ENCODE data around the gene RAPGEF5.
A peak's percentile ranks its signal among the peaks of the same experiment; 100 is the strongest.

Gene RAPGEF5

DNA sequence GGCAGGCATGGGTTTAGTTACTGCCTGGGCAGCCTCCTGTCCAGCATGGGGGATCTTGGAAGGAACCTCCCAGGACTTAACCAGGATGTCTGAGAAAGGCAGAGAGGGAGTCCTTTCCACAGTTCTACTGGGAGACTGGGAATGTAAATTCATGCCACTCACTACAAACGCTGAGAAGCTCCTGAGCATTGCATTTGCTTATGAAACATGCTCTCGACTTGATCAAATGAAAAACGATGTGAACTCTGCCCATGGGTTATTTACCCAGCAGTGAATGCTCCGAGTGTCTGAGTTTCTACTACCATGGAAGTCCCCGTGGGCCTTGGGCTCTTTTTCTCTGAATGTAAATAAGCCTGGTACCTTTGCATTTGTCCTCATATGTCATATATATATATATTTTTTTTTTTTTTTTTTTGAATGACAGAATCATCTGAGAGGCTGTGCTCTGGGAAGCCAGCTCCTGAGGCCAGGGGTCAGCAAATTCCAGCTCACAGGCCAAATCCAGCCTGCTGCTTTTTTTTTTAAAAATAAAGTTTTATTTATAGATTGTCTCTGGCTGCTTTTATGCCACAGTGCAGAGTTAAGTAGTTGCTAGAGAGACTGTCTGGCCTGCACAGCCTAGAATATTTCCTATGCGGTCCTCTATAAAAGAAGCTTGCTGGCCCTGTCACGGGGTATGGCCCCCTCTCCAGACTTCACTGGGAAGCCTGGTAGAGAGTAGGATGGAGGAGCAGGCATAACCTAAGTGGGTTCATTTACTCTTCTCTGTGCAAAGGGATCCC is 21.4 kb upstream of the RAPGEF5 start:
- DNase-seq: no peak

DNA sequence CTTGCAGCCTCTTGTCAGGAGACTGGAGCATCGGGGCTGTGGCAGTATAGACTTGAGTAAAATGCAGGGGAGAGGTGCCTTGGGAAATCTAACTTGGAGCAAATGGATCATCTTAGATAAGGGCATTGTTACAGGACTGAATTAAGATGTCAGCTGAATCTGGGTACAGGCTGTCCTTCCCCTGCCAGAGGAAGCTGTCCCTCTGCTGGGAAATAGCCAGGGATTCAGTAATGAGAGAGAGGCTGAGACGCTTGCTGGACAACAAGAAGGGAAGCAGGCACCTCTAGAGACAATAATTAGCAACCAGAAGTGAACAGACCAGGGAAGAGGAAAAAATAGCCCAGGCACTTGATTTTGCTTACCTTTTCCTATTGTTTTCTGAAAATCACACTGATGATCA is 20.7 kb upstream of the RAPGEF5 start:
- DNase-seq: no peak

DNA sequence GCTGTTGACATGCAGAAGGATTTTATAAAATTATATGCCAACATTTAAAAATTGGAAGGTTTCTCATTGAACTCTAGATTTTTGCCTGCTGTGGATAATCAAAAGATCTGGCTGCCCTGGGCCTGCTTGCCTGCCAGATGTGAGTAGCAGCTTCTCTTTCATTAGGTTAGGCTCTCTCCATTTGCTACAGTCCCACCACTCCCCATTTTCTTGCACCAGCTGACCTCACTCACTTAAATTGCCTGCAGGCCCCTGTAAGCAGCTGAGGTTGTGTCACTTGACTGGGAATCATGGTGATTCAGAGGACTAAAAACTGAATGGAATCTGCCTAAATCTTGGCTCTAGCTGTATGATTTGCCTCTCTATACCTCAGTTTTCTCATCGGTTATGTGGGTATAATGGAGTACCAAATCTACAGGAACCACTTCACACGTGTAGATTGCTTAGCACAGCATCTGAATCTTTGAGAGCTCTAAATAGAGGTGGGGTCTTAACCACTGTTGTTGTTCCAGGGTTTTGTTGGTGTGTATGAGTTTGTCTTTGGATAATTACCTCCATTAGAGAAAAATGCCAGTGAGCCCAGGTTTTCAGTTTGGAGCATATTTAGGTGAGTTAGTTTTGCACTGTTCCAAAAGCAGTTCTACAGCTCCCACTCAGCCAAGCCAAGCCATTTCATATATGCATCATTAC is 18.6 kb upstream of the RAPGEF5 start:
- DNase-seq: no peak

DNA sequence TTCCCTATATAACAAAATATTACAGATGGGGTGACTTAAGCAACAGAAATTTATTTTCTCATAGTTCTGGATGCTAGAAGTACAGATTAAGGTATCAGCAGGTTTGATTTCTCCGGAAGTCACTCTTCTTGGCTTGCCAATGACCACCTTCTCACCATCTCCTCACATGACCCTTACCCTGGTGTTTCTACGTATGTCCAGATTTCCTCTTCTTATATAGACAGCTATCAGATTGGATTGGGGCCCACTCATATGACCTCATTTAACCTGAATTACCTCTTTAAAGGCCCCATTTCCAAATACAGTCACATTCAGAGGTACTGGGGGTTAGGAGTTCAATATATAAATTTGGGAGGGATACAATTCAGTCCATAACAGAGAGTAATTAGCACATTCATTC is 17.0 kb upstream of the RAPGEF5 start:
- no peak for DNase-seq

DNA sequence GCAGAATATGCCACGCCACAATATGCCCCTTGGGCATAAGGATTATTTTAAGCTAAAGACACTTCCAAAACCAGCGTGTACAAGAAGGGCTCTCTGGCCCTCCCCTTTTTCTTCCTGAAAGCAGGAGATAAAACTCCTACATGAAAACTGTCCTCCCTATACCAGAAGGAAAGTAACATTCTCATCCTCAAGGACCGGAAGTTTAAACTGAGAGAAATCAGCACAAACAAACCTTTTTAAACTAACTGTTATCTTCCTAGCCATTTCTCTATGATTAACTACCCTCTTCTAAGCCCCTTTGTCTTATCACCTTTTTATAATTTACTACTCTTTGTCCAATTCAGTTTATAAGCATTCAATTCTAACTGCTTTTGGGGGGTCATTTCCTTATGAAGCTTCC is 16.4 kb upstream of the RAPGEF5 start:
- DNase-seq: no peak

DNA sequence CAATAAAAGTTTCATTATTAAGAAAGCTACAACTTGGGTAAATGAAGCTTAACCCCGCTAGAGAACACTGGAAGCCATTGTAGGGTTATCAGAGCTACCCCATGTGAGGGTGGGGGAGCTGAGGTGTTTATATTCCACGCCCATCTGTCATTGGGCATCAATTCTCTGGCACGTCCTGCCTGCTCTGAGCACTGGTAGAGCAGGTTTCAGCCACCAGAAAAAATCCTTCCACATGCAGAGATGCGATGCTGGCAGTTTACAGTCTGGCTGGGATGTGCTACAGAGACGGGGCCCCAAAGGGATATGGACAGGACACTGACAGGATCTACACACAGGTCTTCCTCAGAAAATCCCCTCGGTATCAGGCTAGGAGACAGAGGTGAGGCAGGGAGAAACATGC is 15.9 kb upstream of the RAPGEF5 start:
- peak; percentile 23 for DNase-seq

DNA sequence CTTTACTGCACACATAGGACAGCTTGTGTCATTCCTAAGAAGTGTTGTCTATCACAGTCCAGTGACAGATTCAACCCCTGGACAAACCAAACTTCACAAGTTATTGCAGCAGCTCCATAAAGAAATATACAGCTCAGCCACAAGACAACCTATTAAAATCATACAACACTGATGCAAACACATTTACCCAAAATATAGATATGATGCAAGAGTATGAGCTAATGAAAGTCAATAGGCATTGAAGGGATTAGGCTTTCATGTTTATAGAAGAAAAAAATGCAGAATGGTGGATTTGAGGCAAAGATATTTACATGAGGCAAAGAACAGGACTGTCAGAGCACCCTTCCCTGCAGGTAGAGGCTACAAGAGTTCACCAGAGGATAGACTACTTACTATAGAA is 14.9 kb upstream of the RAPGEF5 start:
- DNase-seq: no peak

DNA sequence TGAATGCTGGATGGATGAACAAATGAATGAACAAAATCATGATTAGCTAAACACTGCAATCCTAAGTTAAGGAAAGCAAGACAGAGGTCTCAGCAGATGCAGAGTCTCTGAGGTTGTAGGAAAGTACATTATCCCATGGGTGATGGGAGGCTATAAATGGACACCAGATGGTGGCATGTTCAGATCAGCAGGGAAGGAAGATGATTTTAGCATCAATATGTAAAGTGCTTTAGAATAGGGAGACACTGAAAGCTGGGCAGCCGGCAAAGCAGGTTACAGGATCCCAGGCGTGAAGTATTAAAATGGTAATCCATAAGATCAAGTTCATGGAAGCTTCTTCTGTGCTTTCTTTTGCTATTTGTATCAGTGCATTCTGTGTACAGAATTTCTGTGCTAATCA is 7.9 kb upstream of the RAPGEF5 start:
- no peak for DNase-seq

DNA sequence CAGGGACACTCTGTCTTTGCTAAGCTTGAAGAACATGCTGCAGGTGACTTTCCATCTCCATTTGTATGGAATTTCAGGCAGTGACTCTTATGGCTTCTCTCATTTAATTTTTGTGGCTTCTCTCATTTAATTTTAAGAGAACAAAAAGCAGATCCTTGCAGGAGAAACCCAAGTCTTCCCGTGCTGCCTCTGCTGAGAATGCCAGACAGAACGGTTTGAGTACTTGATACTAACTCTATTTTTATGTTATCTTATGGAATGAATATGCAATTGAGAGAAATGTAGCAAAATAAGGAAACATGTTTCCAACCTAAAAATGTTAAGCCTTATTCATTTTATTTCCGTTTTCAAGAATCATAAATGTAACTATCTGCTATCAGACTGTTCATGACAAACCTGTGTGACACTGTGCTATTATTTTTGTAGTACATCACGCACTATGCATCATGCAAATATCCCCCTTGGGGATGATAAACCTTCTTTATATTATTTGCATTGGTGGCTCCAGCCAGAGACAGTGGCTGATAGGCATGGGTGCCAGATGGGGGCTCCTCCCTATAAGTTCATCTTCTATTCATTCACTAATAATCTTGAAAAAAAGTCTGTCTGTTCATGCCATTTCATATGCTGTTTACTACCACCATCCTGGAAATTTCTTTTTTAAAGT is 6.9 kb upstream of the RAPGEF5 start:
- DNase-seq: no peak

DNA sequence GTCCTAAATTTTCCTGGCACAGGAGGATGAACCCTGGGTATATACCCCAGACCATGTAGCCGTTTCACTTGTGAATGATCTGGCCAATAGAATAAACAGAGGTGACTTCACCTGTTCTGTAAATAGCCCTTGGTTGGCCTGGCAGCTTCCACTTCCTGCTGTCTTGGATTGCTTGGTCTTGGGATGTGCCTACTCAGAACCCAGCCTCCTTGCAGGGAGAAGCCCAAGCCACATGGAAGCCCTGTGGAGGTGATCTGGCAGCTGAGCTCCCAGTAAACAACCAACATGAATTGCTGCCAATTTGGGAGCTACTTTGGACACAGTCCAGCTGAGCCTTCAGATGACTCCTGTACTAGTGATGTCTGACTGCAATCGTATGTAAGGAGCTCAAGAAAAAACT is 4.8 kb upstream of the RAPGEF5 start:
- peak; percentile 56 for DNase-seq

DNA sequence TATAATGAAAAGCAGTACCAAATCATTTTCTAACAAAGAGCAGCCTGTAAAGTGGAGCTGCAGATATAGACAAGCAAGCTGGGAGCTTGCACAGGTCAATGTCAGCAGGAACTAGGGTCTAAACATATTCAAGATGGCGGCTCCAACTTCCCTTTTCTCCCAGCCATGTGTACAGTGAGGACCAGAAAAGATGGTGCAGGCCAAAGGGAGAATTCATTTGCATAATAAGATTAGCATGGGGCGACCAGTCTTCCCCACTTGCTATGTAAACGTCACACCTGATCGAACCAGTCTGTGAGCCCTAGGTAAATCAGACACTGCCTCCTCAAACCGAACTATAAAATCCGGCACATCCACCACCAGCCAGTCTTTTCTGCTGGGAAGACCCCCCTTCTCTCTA is 4.4 kb upstream of the RAPGEF5 start:
- DNase-seq: peak; percentile 56

DNA sequence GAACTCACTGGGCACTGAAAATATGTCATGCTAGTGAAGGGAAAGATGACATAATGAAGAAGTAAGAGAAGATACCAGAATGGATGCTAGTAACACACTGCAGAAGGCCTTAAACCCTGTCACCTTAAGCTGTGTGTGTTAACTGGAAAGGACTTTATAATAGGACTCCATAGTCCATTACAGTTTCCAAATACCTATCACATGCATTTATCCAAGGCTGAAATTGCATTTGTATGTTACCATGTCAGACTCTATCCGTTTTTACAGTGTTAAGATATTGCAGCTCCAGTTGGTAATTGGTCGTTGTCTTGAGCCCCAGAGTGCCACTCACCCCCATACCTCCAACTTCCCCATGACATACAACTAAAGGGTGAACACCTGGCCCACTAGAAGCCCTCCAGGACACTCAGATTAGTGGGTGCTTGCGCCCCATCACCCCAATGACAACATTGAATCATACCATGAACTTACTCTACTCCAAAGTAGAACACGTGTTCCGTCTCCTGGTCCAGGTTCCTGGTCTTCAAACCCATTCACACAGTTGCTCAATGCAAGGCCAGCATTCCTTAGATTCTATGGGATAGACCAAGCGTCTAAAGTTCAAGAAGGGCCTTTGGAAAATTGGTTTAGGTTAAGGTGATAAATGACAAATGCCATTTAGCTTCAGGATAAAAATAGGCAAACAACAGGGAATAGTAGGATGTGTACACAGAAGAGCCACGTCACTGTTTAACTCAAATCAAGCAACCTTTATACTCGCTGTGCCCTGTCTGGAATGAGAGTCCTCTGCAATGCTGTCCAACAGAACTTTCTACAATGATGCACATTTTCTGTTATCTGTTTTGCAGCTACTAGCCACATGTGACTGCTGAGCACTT is 2.1 kb upstream of the RAPGEF5 start:
- no peak for DNase-seq

DNA sequence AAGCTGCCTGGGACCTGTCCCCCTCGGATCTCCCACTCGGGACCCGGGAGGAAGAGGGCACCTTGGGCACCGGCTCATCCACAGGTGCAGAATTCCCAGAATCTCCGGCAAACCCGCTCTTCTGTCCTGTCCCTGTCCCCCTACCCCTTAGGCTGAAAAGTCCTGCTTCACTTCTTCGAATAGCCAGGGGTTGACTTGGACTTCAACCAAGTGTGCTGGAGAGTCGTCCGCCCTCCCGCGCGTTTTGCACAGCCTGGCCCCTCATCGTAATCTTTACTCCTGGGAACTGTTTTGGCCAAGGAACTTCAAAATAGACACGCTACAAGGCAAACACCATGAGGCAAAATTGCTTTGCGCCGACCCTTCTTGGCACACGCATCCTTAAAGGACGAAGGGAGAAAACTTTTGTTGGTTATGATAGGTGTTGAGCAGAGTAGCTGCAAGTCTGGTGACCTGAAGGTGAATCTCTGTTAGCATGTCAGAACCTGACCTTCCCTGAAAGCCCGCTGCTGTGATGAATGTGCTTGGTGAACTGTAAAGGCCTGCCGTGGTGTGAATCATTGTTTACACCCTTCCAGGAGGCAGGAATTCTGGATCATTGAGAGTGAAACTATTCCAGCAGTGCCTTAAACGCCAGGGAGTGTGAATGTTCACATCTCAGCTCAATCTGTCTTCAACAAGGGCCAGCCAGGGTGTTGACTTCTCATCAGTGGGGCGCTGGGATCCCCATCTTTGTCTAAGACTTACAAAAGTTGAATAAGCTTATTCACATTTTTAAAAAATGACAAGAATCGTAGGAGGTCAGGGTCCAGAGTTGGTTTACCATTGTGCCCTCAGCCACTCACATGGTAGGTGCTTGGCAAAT is 589 bp upstream of the RAPGEF5 start:
- DNase-seq: peak; percentile 37

DNA sequence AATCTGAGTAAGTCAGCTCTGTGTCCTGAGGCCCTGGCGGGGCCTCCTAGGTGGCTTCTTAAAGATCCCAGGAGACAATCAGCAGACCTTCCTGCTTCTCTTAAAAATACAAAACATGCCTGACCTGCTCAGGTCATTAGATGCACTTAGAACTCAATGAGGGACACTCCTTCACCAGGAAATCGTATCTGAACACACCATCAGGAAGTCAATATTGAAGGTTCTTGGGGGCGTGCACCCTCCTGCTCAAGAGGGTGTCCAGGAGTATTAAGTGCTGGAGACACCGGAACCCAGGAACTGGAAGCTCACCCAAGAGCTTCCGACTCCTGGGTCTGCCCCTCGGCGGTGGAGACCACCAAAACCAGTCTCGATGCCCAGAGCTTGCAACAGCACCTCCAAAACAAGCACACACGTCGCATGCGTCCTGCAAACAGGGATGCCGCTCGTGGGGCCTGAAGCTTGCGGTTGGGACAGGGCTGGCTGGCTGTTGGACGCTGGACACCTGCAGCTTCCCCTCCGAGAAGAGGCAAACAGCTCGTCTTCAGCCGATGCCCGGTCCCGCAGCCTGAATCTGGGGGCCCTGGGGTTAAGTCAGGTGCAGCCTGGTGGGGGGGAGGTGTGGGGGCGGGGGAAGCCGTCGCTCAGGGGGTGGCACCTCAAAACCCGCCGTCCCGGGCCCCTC is 803 bp downstream of the RAPGEF5 start:
- DNase-seq: peak; percentile 41

DNA sequence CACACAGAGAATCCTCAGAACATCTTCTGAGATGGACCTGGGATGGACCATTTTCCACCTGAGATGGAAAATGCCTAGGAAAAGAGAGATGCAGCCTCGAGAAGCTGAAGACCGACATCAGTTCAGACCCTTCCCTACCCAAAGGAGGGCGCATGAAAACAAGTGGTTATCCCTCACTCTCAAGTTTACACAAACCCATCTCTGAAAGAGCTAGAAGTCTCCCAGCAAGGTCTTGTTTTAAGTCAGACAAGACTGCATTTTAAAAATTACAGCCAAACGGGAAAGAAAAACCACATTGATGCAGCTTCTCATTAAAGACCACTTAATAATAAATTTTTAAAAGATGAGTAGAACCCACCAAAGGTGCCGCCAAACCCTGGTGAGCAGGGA is 1.3 kb downstream of the RAPGEF5 start:
- no peak for DNase-seq

DNA sequence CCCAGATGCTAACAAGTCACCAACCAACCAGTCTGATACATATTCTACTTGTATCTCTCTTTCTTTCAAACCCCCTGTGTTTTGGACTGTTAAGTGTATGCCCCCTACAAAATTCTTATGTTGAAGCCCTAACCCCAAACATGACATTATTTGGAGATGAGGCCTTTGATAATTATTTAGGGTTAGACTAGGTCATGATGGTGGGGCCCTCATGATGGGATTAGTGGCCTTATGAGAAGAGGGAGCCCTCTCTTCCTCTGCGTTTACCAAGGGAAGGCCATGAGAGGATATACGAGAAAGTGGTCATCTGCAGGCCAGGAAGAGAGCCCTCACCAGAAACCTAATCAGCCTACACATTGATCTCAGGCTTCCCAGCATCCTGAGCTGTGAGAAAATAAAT is 2.5 kb downstream of the RAPGEF5 start:
- DNase-seq: no peak

DNA sequence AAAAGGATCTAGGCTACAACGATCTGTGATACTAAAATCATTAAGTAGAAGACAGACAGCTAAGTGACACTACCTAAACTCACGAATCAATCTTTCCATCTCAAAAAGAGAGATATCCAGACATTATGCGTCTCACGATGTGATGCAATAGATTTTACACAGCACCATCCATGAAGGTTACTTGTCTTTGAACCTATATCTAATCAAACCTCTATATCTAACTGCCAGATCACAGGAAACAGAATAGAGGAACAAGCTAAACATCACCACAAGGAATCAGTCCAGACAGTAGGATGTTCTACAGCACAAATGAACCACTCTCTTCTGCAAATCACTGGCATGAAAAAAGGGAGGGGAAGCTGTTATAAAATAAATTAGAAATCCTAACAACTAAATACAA is 4.1 kb downstream of the RAPGEF5 start:
- no peak for DNase-seq

DNA sequence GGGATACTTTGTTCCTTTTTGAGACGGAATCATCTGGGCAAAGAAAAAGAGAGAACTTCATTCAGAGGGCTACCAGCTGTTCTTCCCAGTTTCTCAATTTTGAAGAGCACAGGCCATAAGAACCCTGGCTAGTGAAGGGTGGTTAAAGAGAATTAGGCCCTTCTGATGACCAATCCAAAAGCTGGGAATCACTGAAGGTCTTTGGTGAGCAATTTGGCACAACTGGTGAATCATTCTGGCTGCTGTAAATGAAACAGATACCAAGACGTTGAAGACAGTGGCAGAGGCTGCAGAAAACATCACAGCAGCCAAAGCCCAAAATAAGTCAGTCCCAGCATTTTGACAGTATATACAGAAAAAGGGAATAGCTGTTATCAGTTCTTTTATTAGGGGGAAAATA is 5.1 kb downstream of the RAPGEF5 start:
- DNase-seq: no peak

DNA sequence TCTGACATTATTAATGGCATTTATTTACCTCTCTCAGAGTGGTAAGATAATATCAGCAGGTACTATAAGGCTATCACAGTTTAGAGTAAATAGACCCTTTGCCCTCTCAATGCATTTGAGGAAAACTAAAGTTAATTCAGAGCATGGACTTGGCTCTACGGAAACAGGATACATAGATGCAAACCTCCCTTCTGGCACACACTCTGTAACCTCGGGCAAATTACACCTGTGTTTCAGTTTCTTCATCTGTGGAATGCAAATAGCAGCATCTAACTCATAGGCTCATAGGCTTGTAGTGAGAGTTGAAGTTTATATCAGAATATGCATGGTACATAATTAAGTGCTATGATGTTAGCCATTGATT is 5.6 kb downstream of the RAPGEF5 start:
- DNase-seq: no peak

DNA sequence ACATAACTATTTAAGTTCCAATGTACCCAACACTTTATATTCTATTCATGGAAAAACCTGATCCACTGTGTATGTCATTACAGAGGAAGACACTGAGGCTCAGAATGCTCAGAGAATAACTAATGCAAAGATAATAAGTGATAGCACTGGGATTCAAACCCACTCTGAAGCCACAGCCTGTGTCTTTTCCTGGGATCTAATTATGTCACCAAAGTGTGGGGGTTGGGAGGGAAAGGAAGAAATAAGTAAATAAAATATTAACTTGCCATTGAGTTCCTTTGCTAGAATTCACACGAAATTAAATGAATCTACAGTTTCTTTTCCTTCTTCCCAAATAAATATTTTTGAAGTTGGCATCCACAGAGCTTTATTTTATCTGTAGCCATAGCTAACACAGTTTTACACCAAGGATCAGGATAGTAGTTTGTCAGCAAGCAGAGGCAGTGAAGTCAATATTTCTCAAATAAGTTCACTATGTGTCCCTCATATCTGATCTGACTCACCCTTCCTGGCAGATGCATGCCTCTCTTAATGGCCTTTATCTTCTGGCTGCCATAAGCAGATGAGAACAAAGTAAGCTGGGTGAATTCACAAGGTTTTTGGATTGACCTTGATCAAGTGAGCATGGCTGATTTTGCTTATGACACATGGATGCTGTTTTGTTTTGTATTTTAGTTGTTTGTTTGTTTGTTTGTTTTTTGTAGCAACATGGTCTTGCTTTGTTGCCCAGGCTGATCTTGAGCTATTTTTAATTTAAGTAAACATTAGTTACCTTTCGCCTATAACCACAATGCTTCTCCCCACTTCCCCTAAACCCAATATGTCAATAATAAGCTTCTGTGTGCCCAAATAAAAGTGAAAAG is 6.3 kb downstream of the RAPGEF5 start:
- DNase-seq: no peak

DNA sequence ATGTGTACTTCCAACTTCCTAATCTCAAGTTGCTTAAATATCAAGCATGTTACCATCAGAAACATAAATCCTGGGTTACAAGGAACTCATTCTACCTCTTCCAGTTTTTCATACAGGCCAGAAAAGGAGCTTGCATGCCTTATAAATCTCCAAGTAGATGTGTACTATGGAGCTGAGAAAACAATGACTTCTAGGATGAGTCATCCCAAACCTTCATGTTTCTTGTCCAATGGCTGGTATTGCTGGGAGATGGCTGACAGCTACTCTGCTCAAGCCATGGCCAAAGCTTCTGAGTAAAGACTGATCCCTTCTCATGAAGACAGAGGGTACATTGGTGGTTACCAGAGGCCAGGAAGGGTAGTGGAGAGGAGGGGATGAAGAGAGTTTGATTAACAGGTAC is 8.6 kb downstream of the RAPGEF5 start:
- DNase-seq: no peak

Measured in NCI-H510A treated with DMSO at 0.1 percent for 48 hours (cell line).